Stimulated activated CD4-positive, alpha-beta T cell treated with anti-CD3 and anti-CD28 coated beads, TNF-alpha, amount 100 ng/mL, for 1 hour (primary cell): Measurements from ENCODE around the gene COMMD9.

ENCODE experiments used
- DNase-seq, 3 donors: peaks; one replicate each; pipeline ENCODE4 v3.0.0-alpha.2; 2020; ENCODE audit warnings: low read depth in 3 of 3, low spot score in 1 of 3

Gene COMMD9

GRCh38 chr11:36296884-36297543 is 7.8 kb upstream of the COMMD9 start:
- no peak for DNase-seq

GRCh38 chr11:36295926-36296325 is 6.7 kb upstream of the COMMD9 start, which contains the start of gene PRR5L:
TSS of gene PRR5L (plus strand) at chr11:36296288. CDS start at chr11:36401122, 104,834 bp downstream.
- DNase-seq = no peak

GRCh38 chr11:36292311-36292722 is 3.1 kb upstream of the COMMD9 start:
- peak in 1 of 3 donors; percentile 1 for DNase-seq

GRCh38 chr11:36288442-36289225 is 590 bp downstream of the COMMD9 start:
- no peak for DNase-seq

GRCh38 chr11:36282926-36283325 is 6.3 kb downstream of the COMMD9 start:
- no peak for DNase-seq

- no peak for DNase-seq
Measured at GRCh38 chr11:36281850-36282249, 7.4 kb downstream of the COMMD9 start.

GRCh38 chr11:36280531-36280930 is 8.7 kb downstream of the COMMD9 start:
- no peak for DNase-seq

GRCh38 chr11:36278531-36279282 is 10.5 kb downstream of the COMMD9 start:
- no peak for DNase-seq

- no peak for DNase-seq
Measured at GRCh38 chr11:36274414-36274813, 14.8 kb downstream of the COMMD9 start.

- DNase-seq = no peak
Measured at GRCh38 chr11:36273110-36273509, 16.1 kb downstream of the COMMD9 start.

GRCh38 chr11:36271794-36272407 is 17.3 kb downstream of the COMMD9 start:
- no peak for DNase-seq

- DNase-seq = no peak
Measured at GRCh38 chr11:36270701-36271100, 18.5 kb downstream of the COMMD9 start.

- DNase-seq = no peak
Measured at GRCh38 chr11:36268337-36268985, 20.8 kb downstream of the COMMD9 start.

GRCh38 chr11:36266767-36267166 is 22.5 kb downstream of the COMMD9 start:
- DNase-seq = no peak

- peak; percentile 1 to 49 (median 5) for DNase-seq
Measured at GRCh38 chr11:36265793-36266628, 23.2 kb downstream of the COMMD9 start.

- no peak for DNase-seq
Measured at GRCh38 chr11:36264973-36265344, 24.3 kb downstream of the COMMD9 start.

- DNase-seq = no peak
Measured at GRCh38 chr11:36264011-36264972, 24.9 kb downstream of the COMMD9 start.

- no peak for DNase-seq
Measured at GRCh38 chr11:36261094-36261493, 28.1 kb downstream of the COMMD9 start.
